K562 (cell line): ENCODE results near the gene NRTN. TPM values are rescaled to one million over a fixed set of nuclear protein-coding genes. Genes with fewer than 3 reads are reported as not detected.

Experiments used
- CBX8 ChIP-seq: fragments of 200-600 bp; sonication (generic); IDR thresholded peaks from 2 replicates; pipeline ENCODE4 v1.6.1; 2012; ENCODE audit warnings: borderline replicate concordance, mixed run types, low read depth, mild to moderate bottlenecking, moderate library complexity, mixed read lengths, low read length, control low read depth, inconsistent platforms; ENCODE audit not compliant: poor library complexity, severe bottlenecking; ENCODE audit errors: extremely low read depth
- HNRNPLL ChIP-seq: fragments of 200-400 bp; formaldehyde crosslinking; IDR thresholded peaks from 2 replicates; pipeline ENCODE4 v1.6.1; 2017; ENCODE audit warnings: low read length, low read depth, mild to moderate bottlenecking; ENCODE audit not compliant: poor library complexity, severe bottlenecking
- MYC ChIP-seq, 2 experiments: fragments of 250-450 bp in 1 of 2; sonication (Bioruptor Pico) in 1 of 2; IDR thresholded peaks; 2 replicates each; pipeline versions ENCODE4 v1.5.1 to v1.6.1; 2012 to 2021; ENCODE audit warnings: low read depth in 2 of 2, borderline replicate concordance in 1 of 2, improper control_type of control experiment in 1 of 2, low read length in 1 of 2, mild to moderate bottlenecking in 1 of 2, moderate library complexity in 1 of 2
- REST ChIP-seq, 2 experiments: fragments of 450-650 bp; formaldehyde crosslinking in 1 of 2; IDR thresholded peaks; 2 replicates each; pipeline versions ENCODE4 v1.4.0 to v1.6.1; 2014 to 2020; ENCODE audit warnings: mild to moderate bottlenecking in 2 of 2, borderline replicate concordance in 1 of 2, low read depth in 1 of 2
- SFPQ ChIP-seq: fragments of 200-400 bp; formaldehyde crosslinking; IDR thresholded peaks from 2 replicates; pipeline ENCODE4 v1.6.1; 2017; ENCODE audit warnings: mild to moderate bottlenecking, low read depth, low read length, moderate library complexity
- ZBTB26 ChIP-seq: fragments of 450-650 bp; formaldehyde crosslinking; IDR thresholded peaks from 2 replicates; pipeline ENCODE4 v1.4.0; 2022; ENCODE audit warnings: missing genetic modification characterization
- ZHX1 ChIP-seq: fragments of 150-350 bp; conservative IDR thresholded peaks from 2 replicates; pipeline ENCODE4 v1.6.1; 2014; ENCODE audit warnings: low read length
- ZNF699 ChIP-seq: fragments of 250-450 bp; sonication (Bioruptor Pico); IDR thresholded peaks from 2 replicates; pipeline ENCODE4 v1.8.0; 2021; ENCODE audit warnings: mild to moderate bottlenecking, moderate library complexity; ENCODE audit not compliant: insufficient replicate concordance
- polyA plus RNA-seq, 8 experiments: library from polyadenylated mRNA; depleted of rRNA in 4 of 8; stranded (reverse) in 5 of 8; unstranded in 3 of 8; fragments of >200 nt; fragmentation: Nextera tagmentation in 2 of 8; fragmentation: Illumina TruSeq in 1 of 8; extraction: Ambion mirVana in 2 of 8; extraction: Trizol in 1 of 8; gene quantifications; 2 replicates each; pipeline versions ENCODE4 v1.2.1 to v1.2.3, GENCODE V29; 2011 to 2014; ENCODE audit warnings: inconsistent platforms in 1 of 8, missing spikeins in 1 of 8
- total RNA-seq, 7 experiments: library from RNA; depleted of rRNA in 6 of 7; stranded (reverse); fragments of >200 nt in 6 of 7; fragmentation: Illumina TruSeq in 2 of 7; extraction: Trizol in 2 of 7; gene quantifications; 2 replicates each; pipeline versions ENCODE4 v1.2.1 to v1.2.3, GENCODE V29; 2011 to 2021; ENCODE audit warnings: low replicate concordance in 1 of 7

NRTN gene
- total and polyA plus RNA-seq, 9 of the 15 experiments (the other 6 are each of a cell fraction or from before 2014, with no cell fraction given): 0.62 to 8.1 (median 1.6) TPM; not detected in 2

- TF ChIP-seq SFPQ (no peak), REST (IDR thresholded peaks at IDR 0.05; ENCODE audit: borderline replicate concordance) (no peak), REST (CRISPR knock-in tag; IDR thresholded peaks at IDR 0.05; ENCODE audit: low read depth) (peak; percentile 80), HNRNPLL (peak; percentile 74), MYC (IDR thresholded peaks at IDR 0.05; ENCODE audit: low read depth, low read length) (peak; percentile 99), MYC (CRISPR knock-in tag; IDR thresholded peaks at IDR 0.05; ENCODE audit: borderline replicate concordance, low read depth) (peak; percentile 100), ZNF699 (CRISPR knock-in tag) (no peak), CBX8 (no peak), ZHX1 (no peak), ZBTB26 (CRISPR knock-in tag) (peak; percentile 89)
These were observed 14.0 kb upstream of the NRTN start, which contains the start of gene DUS3L (continued) for GRCh38 chr19:5790559-5791520.
